ENCODE data around the gene ANKRD28. TPM values are rescaled to one million over a fixed set of nuclear protein-coding genes. Genes with fewer than 3 reads are reported as not detected.

The ANKRD28 gene
- total and polyA plus RNA-seq, 5 donors from 2014 or later: 6.9 to 77.1 (median 9.4) TPM

DNA sequence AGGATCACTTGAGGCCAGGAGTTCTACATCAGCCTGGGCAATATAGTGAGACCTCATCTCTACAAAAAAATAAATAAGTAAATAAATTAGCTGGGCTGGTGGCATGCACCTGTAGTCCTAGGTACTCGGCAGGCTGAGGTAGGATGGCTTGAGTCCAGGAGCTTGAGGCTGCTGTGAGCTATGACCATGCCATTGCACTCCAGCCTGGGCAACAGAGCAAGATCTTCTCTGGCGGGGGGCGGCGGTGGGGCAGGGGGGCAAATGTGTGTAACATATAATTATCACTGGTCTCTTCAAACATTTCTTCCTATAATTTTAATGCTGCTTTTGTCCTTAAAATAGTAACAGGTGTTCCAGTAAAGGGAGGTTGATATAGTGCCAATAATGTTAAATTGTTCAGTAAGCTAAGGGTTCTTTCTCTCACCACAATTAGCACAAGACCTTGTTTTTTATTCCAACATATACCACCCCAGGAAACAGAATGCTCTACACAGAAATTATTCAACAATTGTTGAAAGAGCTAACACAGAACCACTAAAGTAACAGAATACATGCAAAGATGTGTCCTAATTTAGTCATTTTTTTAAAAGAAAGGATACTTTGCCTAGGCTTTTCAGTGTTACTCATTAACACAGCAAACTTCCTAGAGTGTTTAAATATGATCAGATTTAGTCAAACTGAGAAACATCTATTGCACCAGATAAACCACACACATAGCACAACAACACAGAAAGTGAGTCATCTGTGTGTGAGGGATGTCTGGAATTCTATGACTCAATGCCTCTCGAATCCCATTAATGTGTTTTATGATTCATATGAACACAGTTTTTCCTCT is 29.1 kb downstream of the ANKRD28 start:
- no peaks in the 10 kb centered on the region for H3K9me3 ChIP-seq (ENCODE audit: control insufficient read depth in 2 of 2, low read length in 2 of 2)
- peaks cover 3% of the 10 kb centered on the region for H3K36me3 ChIP-seq (ENCODE audit: control insufficient read depth, insufficient read depth, low read length)
- Mint-ChIP-seq H3K36me3 (peaks cover 19% of the 10 kb centered on the region), H3K4me1 (peaks cover 14 to 17% (median 16%) of the 10 kb centered on the region in 4 donors), H3K4me3 (no peak overlapping the region), H3K27me3 (no peaks in the 10 kb centered on the region), H3K9me3 (no peaks in the 10 kb centered on the region), H3K27ac (no peak overlapping the region)
- H3K27me3 ChIP-seq (ENCODE audit: control insufficient read depth, insufficient read depth, low read length): no peaks in the 10 kb centered on the region
- DNase-seq: no peak
- H3K4me3 ChIP-seq (ENCODE audit: low read depth, low read length): no peak overlapping the region
- ATAC-seq (ENCODE audit: low read depth in 2 of 2): no peak
- H3K27ac ChIP-seq (ENCODE audit: insufficient read depth, low read length, poor library complexity, severe bottlenecking): no peak overlapping the region
- H3K4me1 ChIP-seq (ENCODE audit: control insufficient read depth, insufficient read depth, low read length, poor library complexity, severe bottlenecking): no peaks in the 10 kb centered on the region

DNA sequence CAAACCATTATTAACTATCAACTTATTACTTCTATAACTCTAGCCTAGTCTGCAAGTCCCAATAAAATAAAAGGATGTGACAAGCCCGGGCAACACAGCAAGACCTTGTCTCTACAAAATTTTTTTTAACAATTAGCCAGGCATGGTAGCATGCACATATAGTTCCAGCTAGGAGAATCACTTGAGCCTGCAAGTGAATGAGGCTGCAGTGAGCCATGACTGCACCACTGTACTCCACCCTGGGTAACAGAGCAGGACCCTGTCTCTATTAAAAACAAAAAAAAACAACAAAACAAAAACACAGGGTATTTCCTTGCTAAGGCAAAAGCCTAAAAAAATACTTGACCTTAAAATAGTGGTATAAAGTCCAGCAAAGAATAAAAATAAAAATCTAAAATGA is 31.4 kb downstream of the ANKRD28 start:
- no peaks in the 10 kb centered on the region for H3K4me1 ChIP-seq (ENCODE audit: control insufficient read depth, insufficient read depth, low read length, poor library complexity, severe bottlenecking)
- Mint-ChIP-seq H3K27ac (no peak overlapping the region), H3K27me3 (no peaks in the 10 kb centered on the region), H3K4me1 (peaks cover 8 to 13% (median 10%) of the 10 kb centered on the region in 4 donors), H3K9me3 (no peaks in the 10 kb centered on the region), H3K36me3 (peaks cover 25% of the 10 kb centered on the region), H3K4me3 (no peak overlapping the region)
- DNase-seq (no peak), ATAC-seq (ENCODE audit: low read depth in 2 of 2) (no peak)
- H3K9me3 ChIP-seq (ENCODE audit: control insufficient read depth in 2 of 2, low read length in 2 of 2): no peaks in the 10 kb centered on the region
- no peaks in the 10 kb centered on the region for H3K27me3 ChIP-seq (ENCODE audit: control insufficient read depth, insufficient read depth, low read length)
- peaks cover 6% of the 10 kb centered on the region for H3K36me3 ChIP-seq (ENCODE audit: control insufficient read depth, insufficient read depth, low read length)
- no peak overlapping the region for H3K4me3 ChIP-seq (ENCODE audit: low read depth, low read length)
- H3K27ac ChIP-seq (ENCODE audit: insufficient read depth, low read length, poor library complexity, severe bottlenecking): no peak overlapping the region

DNA sequence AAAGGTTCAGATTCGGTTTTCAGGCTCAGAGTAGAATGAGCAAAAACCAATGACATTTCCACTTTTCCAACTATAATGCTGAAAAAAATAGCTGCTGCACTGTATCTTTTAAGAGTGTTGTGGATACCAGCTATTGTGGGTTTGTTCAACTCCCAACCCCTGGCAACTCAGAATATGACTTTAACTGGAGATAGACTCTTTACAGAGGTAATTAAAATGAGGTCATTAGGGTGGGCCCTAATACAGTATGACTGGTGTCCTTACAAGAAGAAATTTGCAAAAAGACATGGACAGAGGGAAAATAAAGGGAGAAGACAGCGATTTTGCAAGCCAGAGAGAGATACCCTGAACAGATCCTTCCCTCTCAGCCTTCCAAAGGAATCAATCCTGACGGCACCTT is 39.5 kb downstream of the ANKRD28 start:
- Histone ChIP-seq H3K36me3 (ENCODE audit: control insufficient read depth, insufficient read depth, low read length) (peaks cover 2% of the 10 kb centered on the region), H3K4me1 (ENCODE audit: control insufficient read depth, insufficient read depth, low read length, poor library complexity, severe bottlenecking) (no peaks in the 10 kb centered on the region), H3K4me3 (ENCODE audit: low read depth, low read length) (no peak overlapping the region), H3K9me3 (ENCODE audit: control insufficient read depth in 2 of 2, low read length in 2 of 2) (no peaks in the 10 kb centered on the region), H3K27me3 (ENCODE audit: control insufficient read depth, insufficient read depth, low read length) (no peaks in the 10 kb centered on the region), H3K27ac (ENCODE audit: insufficient read depth, low read length, poor library complexity, severe bottlenecking) (no peak overlapping the region)
- Mint-ChIP-seq H3K4me3 (no peak overlapping the region), H3K9me3 (no peaks in the 10 kb centered on the region), H3K27ac (no peak overlapping the region), H3K27me3 (no peaks in the 10 kb centered on the region), H3K36me3 (peaks cover 22% of the 10 kb centered on the region), H3K4me1 (peaks cover 0 to 19% (median 15%) of the 10 kb centered on the region in 4 donors)
- no peak for ATAC-seq (ENCODE audit: low read depth in 2 of 2)
- no peak for DNase-seq

DNA sequence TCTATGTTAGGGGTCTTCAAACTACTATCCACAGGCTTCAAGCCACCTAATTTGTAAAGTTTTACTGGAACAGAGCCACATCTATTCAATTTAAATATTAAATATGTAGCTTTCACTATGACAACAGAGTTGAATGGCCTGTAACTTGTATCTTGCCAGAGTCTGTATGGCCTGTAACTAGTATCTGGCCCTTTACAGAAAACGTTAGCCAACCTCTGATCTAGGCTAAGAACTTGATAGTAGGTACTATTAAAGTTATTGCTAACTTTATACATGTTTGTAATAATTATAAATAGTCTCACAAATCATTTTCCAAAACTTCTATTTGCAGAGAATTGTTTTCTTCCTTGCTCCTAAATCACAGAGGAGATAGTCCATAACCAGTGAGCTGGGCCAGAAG is 40.0 kb downstream of the ANKRD28 start:
- Mint-ChIP-seq H3K9me3 (no peaks in the 10 kb centered on the region), H3K27me3 (no peaks in the 10 kb centered on the region), H3K4me3 (no peak overlapping the region), H3K36me3 (peaks cover 19% of the 10 kb centered on the region), H3K27ac (no peak overlapping the region), H3K4me1 (peaks cover 5 to 19% (median 15%) of the 10 kb centered on the region in 4 donors)
- H3K4me1 ChIP-seq (ENCODE audit: control insufficient read depth, insufficient read depth, low read length, poor library complexity, severe bottlenecking): no peaks in the 10 kb centered on the region
- DNase-seq (no peak), ATAC-seq (ENCODE audit: low read depth in 2 of 2) (no peak)
- no peak overlapping the region for H3K4me3 ChIP-seq (ENCODE audit: low read depth, low read length)
- no peaks in the 10 kb centered on the region for H3K9me3 ChIP-seq (ENCODE audit: control insufficient read depth in 2 of 2, low read length in 2 of 2)
- no peaks in the 10 kb centered on the region for H3K27me3 ChIP-seq (ENCODE audit: control insufficient read depth, insufficient read depth, low read length)
- H3K27ac ChIP-seq (ENCODE audit: insufficient read depth, low read length, poor library complexity, severe bottlenecking): no peak overlapping the region
- no peaks in the 10 kb centered on the region for H3K36me3 ChIP-seq (ENCODE audit: control insufficient read depth, insufficient read depth, low read length)

DNA sequence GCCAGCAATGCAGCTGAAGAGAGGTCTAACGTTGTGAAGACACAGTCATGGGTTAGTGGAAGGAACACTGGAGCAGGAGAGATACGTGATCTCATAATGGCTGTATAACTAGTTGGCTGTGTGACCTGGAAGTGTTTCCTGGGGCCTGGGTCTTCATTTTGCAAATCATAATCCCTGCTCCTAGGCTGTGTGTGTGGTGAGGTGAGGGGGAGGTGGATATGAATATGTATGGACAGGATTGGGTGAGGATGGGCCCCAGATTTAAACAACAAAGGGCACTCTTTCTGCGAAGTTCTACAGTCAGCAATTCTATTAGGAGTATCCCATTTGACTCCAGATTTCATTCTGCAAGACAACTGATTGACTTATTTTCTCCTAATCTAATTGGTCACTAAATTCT is 41.3 kb downstream of the ANKRD28 start:
- no peaks in the 10 kb centered on the region for H3K27me3 Mint-ChIP-seq
- H3K36me3 ChIP-seq (ENCODE audit: control insufficient read depth, insufficient read depth, low read length): peaks cover 3% of the 10 kb centered on the region
- H3K4me3 ChIP-seq (ENCODE audit: low read depth, low read length): no peak overlapping the region
- ATAC-seq (ENCODE audit: low read depth in 2 of 2) (no peak), DNase-seq (no peak)
- no peaks in the 10 kb centered on the region for H3K9me3 ChIP-seq (ENCODE audit: control insufficient read depth in 2 of 2, low read length in 2 of 2)
- no peaks in the 10 kb centered on the region for H3K9me3 Mint-ChIP-seq
- no peaks in the 10 kb centered on the region for H3K27me3 ChIP-seq (ENCODE audit: control insufficient read depth, insufficient read depth, low read length)
- no peak overlapping the region for H3K27ac ChIP-seq (ENCODE audit: insufficient read depth, low read length, poor library complexity, severe bottlenecking)
- H3K4me3 Mint-ChIP-seq: no peak overlapping the region
- no peak overlapping the region for H3K27ac Mint-ChIP-seq
- H3K4me1 Mint-ChIP-seq: peaks cover 6 to 19% (median 16%) of the 10 kb centered on the region in 4 donors
- peaks cover 19% of the 10 kb centered on the region for H3K36me3 Mint-ChIP-seq
- H3K4me1 ChIP-seq (ENCODE audit: control insufficient read depth, insufficient read depth, low read length, poor library complexity, severe bottlenecking): no peaks in the 10 kb centered on the region

DNA sequence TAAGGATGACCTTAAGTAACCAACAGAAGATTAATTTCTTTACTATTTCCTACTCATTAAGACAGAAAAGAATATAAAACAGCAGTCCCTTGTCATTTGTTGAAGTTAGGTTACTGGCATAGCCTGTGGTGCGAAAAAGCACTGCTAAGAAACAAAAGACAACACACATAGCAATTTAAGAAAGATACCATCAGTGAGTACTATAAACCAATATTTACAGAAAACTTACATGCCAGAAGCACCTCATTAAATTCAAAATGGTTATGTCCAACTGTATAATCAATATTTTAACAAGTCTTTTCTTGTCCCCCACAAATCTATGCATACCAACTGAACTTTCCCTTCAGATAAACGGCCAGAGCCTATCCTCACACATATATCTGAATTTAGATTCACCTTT is 42.0 kb downstream of the ANKRD28 start:
- H3K27me3 ChIP-seq (ENCODE audit: control insufficient read depth, insufficient read depth, low read length): no peaks in the 10 kb centered on the region
- no peaks in the 10 kb centered on the region for H3K4me1 ChIP-seq (ENCODE audit: control insufficient read depth, insufficient read depth, low read length, poor library complexity, severe bottlenecking)
- no peak for ATAC-seq (ENCODE audit: low read depth in 2 of 2)
- DNase-seq: no peak
- H3K4me3 Mint-ChIP-seq: no peak overlapping the region
- H3K27ac ChIP-seq (ENCODE audit: insufficient read depth, low read length, poor library complexity, severe bottlenecking): no peak overlapping the region
- H3K36me3 ChIP-seq (ENCODE audit: control insufficient read depth, insufficient read depth, low read length): peaks cover 8% of the 10 kb centered on the region
- H3K27ac Mint-ChIP-seq: no peak overlapping the region
- no peaks in the 10 kb centered on the region for H3K27me3 Mint-ChIP-seq
- H3K9me3 Mint-ChIP-seq: no peaks in the 10 kb centered on the region
- H3K4me1 Mint-ChIP-seq: peaks cover 6 to 19% (median 16%) of the 10 kb centered on the region in 4 donors
- H3K36me3 Mint-ChIP-seq: peaks cover 19% of the 10 kb centered on the region
- H3K4me3 ChIP-seq (ENCODE audit: low read depth, low read length): no peak overlapping the region
- H3K9me3 ChIP-seq (ENCODE audit: control insufficient read depth in 2 of 2, low read length in 2 of 2): no peaks in the 10 kb centered on the region

DNA sequence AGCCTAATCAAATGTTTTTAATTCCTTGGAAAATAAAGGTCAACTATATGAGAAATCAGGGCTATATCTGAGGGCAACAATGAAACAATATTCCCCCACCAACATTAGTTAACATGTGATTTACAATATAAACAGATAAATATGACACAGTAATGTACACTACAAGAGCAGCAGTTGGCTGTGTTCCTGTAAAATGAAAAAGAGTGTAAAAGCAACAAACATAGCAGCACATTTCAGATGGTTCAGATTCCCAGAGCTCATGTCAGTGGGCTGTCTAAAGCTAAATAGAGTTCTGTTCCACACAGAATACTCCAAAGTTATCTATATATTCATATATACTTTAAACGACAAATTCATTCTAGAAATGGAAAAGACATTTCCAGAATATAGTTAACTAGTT is 42.6 kb downstream of the ANKRD28 start:
- H3K36me3 ChIP-seq (ENCODE audit: control insufficient read depth, insufficient read depth, low read length): peaks cover 12% of the 10 kb centered on the region
- H3K27me3 ChIP-seq (ENCODE audit: control insufficient read depth, insufficient read depth, low read length): no peaks in the 10 kb centered on the region
- Mint-ChIP-seq H3K36me3 (peaks cover 15% of the 10 kb centered on the region), H3K4me1 (peaks cover 6 to 19% (median 14%) of the 10 kb centered on the region in 4 donors), H3K27me3 (no peaks in the 10 kb centered on the region), H3K4me3 (no peak overlapping the region), H3K9me3 (no peaks in the 10 kb centered on the region), H3K27ac (no peak overlapping the region)
- ATAC-seq (ENCODE audit: low read depth in 2 of 2) (no peak), DNase-seq (no peak)
- no peak overlapping the region for H3K4me3 ChIP-seq (ENCODE audit: low read depth, low read length)
- no peaks in the 10 kb centered on the region for H3K4me1 ChIP-seq (ENCODE audit: control insufficient read depth, insufficient read depth, low read length, poor library complexity, severe bottlenecking)
- no peaks in the 10 kb centered on the region for H3K9me3 ChIP-seq (ENCODE audit: control insufficient read depth in 2 of 2, low read length in 2 of 2)
- no peak overlapping the region for H3K27ac ChIP-seq (ENCODE audit: insufficient read depth, low read length, poor library complexity, severe bottlenecking)

DNA sequence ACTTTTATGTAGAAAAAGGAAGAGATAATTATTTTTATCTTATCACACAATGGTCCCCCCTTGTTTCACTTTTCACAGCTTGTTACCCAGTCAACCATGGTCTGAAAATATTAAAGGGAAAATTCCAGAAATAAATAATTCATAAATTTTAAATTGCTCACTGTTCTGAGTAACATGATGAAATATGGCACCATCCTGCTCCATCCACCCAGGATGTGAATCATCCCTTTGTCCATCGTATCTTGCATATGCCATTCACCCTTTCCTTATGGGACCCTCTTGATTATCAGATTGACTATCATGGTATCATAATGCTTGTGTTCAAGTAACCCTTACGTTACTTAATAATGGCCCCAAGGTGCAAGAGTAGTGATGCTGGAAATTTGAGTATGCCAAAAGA is 43.7 kb downstream of the ANKRD28 start:
- Mint-ChIP-seq H3K9me3 (no peaks in the 10 kb centered on the region), H3K4me3 (no peak overlapping the region), H3K4me1 (peaks cover 5 to 14% (median 6%) of the 10 kb centered on the region in 4 donors), H3K27me3 (no peaks in the 10 kb centered on the region), H3K36me3 (peaks cover 22% of the 10 kb centered on the region), H3K27ac (no peak overlapping the region)
- H3K4me1 ChIP-seq (ENCODE audit: control insufficient read depth, insufficient read depth, low read length, poor library complexity, severe bottlenecking): no peaks in the 10 kb centered on the region
- H3K27ac ChIP-seq (ENCODE audit: insufficient read depth, low read length, poor library complexity, severe bottlenecking): no peak overlapping the region
- DNase-seq (no peak), ATAC-seq (ENCODE audit: low read depth in 2 of 2) (no peak)
- no peak overlapping the region for H3K4me3 ChIP-seq (ENCODE audit: low read depth, low read length)
- H3K36me3 ChIP-seq (ENCODE audit: control insufficient read depth, insufficient read depth, low read length): peaks cover 20% of the 10 kb centered on the region
- no peaks in the 10 kb centered on the region for H3K9me3 ChIP-seq (ENCODE audit: control insufficient read depth in 2 of 2, low read length in 2 of 2)
- H3K27me3 ChIP-seq (ENCODE audit: control insufficient read depth, insufficient read depth, low read length): no peaks in the 10 kb centered on the region
